ENCODE measurements around the gene GRAMD4. TPM values are rescaled to one million over a fixed set of nuclear protein-coding genes. Genes with fewer than 3 reads are reported as not detected.
A peak's percentile ranks its signal among the peaks of the same experiment; 100 is the strongest.
"Not testable (repeated sequence)": the region's sequence is repeated elsewhere in the genome, so short reads cannot be mapped to it uniquely, and the experiment has no call there.

The GRAMD4 gene
- total RNA-seq, 3 donors from 2014 or later, result 28.4 to 85.6 (median 61.0) TPM

DNA sequence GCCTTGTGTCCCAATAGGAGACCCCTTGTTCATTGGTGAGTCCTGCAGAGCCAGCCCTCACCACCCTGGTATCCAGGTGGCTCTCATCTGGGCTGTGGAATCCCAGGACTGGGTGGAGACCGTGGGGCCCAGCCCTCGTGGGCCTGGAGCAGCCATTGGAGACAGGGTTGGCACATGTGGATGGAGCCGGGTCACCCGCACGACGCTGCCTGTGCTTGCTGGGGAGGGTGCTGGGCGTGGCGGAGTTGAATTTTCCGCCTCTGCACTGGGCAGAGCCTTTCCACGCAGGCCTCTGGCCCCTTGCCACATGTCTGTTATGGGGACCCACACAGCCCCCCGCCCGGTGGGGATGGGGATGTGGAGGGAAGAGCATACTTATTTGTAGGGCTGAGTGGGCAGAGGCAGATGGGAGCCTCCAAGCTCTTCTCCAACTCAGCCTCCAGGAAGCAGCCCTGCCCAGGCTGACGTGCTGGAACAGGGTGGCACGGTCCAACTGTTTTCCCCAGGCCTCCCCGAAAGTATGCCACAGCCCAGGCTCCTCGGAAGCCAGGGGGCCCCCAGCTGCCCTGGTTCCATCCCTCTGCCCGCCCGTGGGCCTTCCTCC lies 12.6 kb downstream of the GRAMD4 start:
- H3K9me3 ChIP-seq, result no peaks in the 10 kb centered on the region
- no peaks in the 10 kb centered on the region for H3K36me3 ChIP-seq
- no peaks in the 10 kb centered on the region for H3K27me3 ChIP-seq
- TF ChIP-seq POLR2AphosphoS5 (IDR thresholded peaks at IDR 0.05) (no peak), POLR2A (IDR thresholded peaks at IDR 0.05) (no peak)
- TF ChIP-seq, protein P1, sequence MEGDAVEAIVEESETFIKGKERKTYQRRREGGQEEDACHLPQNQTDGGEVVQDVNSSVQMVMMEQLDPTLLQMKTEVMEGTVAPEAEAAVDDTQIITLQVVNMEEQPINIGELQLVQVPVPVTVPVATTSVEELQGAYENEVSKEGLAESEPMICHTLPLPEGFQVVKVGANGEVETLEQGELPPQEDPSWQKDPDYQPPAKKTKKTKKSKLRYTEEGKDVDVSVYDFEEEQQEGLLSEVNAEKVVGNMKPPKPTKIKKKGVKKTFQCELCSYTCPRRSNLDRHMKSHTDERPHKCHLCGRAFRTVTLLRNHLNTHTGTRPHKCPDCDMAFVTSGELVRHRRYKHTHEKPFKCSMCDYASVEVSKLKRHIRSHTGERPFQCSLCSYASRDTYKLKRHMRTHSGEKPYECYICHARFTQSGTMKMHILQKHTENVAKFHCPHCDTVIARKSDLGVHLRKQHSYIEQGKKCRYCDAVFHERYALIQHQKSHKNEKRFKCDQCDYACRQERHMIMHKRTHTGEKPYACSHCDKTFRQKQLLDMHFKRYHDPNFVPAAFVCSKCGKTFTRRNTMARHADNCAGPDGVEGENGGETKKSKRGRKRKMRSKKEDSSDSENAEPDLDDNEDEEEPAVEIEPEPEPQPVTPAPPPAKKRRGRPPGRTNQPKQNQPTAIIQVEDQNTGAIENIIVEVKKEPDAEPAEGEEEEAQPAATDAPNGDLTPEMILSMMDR (IDR thresholded peaks at IDR 0.05), result no peak
- DNase-seq (ENCODE audit: low spot score in 2 of 2), result no peak
- H3K4me3 ChIP-seq, result no peak overlapping the region
- H3K4me1 ChIP-seq, result no peaks in the 10 kb centered on the region
- H3K27ac ChIP-seq, result no peak overlapping the region
- intact Hi-C loops (cut with DNase I; ENCODE audit: low total_unique reads), result no loop called here

DNA sequence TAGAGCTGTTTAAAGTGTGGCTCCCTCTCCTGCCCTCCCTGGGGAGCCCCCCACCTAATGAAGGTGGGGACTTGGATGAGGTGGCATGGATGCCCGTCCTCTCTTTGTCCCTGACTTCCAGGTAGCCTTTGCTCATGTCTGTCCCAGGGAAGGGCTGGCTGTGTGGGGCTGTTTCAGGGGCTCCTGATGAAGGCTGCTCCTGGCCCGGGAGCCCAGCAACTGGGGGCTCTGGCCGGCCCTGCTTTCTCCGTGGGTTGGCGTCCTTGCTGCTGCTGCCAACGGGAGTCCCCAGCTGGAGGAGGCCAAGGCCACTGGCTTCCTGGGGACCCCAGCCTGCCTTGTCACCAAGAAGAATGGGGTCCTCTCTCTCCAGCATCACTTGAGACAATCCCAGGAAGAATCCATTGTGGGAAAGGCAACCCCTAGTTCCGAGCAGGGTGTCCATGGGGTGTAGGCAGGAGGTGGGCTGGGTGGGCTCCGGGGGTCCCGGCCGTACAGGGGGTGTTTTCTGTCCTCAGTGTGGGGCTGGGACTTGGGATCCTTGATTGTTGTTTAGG lies 13.2 kb downstream of the GRAMD4 start:
- TF ChIP-seq, protein P1 (IDR thresholded peaks at IDR 0.05), result no peak
- TF ChIP-seq POLR2A (IDR thresholded peaks at IDR 0.05) (no peak), POLR2AphosphoS5 (IDR thresholded peaks at IDR 0.05) (no peak)
- intact Hi-C loops (cut with DNase I; ENCODE audit: low total_unique reads), result no loop called here
- DNase-seq (ENCODE audit: low spot score in 2 of 2), result no peak

DNA sequence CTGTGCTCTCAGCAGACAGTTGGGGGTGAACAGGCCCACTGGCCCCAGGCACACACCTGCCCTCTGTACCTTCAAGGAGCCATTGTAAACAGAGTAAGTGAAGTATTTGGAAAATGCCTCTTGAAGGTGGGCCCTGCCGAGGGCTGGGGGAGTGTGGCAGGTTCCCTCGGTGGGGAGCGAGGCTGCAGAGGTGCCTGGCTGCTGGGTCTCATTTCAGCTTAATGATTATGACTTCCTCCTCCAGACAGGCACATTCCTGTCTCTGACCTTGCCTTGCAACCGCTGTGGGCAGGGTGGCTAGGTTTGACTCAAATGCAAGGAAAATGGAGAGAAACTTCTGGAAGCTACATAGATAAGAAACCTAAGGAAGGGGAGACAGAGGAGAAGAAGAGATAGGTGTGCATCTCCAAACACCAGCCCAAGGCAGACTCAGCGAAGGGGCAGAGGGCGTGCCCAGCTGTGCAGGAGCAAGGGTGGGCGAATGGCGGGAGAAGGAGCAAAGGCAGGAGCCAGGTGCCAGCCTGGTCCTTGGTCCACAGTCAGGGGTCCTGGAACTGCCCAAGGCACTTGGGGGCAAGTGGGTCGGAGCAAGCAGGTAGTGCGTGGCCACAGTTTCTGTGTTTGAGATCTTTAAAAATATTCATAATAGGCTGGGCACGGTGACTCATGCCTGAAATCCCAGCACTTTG lies 14.0 kb downstream of the GRAMD4 start:
- H3K27ac ChIP-seq, result no peak overlapping the region
- no peaks in the 10 kb centered on the region for H3K36me3 ChIP-seq
- intact Hi-C loops (cut with DNase I; ENCODE audit: low total_unique reads), result no loop called here
- no peaks in the 10 kb centered on the region for H3K9me3 ChIP-seq
- TF ChIP-seq POLR2A (IDR thresholded peaks at IDR 0.05), result no peak
- TF ChIP-seq POLR2AphosphoS5 (IDR thresholded peaks at IDR 0.05), result no peak
- TF ChIP-seq, protein P1 (IDR thresholded peaks at IDR 0.05), result no peak
- H3K4me3 ChIP-seq, result no peak overlapping the region
- H3K27me3 ChIP-seq, result no peaks in the 10 kb centered on the region
- no peaks in the 10 kb centered on the region for H3K4me1 ChIP-seq
- DNase-seq (ENCODE audit: low spot score in 2 of 2), result no peak

More for the DNA sequence above, 13.2 kb downstream of the GRAMD4 start:
- H3K36me3 ChIP-seq, result no peaks in the 10 kb centered on the region
- H3K9me3 ChIP-seq, result no peaks in the 10 kb centered on the region
- H3K27ac ChIP-seq, result no peak overlapping the region
- no peaks in the 10 kb centered on the region for H3K4me1 ChIP-seq
- H3K27me3 ChIP-seq, result no peaks in the 10 kb centered on the region
- no peak overlapping the region for H3K4me3 ChIP-seq

DNA sequence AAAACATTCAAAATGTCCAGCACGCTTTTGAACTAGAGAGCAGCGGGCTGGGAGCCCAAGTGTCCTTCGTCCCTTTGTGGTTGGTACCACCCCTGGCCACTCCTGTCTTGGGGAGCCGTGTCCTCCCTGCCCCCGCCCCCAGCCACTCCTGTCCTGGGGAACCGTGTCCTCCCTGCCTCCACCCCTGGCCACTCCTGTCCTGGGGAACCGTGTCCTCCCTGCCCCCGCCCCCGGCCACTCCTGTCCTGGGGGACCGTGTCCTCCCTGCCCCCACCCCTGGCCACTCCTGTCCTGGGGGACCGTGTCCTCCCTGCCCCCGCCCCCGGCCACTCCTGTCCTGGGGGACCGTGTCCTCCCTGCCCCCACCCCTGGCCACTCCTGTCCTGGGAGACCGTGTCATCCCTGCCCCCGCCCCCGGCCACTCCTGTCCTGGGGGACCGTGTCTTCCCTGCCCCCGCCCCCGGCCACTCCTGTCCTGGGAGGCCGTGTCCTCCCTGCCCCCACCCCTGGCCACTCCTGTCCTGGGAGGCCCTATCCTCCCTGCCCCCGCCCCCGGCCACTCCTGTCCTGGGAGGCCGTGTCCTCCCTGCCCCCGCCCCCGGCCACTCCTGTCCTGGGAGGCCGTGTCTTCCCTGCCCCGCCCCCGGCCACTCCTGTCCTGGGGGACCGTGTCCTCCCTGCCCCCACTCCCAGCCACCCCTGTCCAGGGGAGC lies 14.9 kb downstream of the GRAMD4 start:
- H3K4me1 ChIP-seq; intact Hi-C loops (cut with DNase I; ENCODE audit: low total_unique reads); H3K36me3 ChIP-seq; H3K27ac ChIP-seq; H3K4me3 ChIP-seq; H3K27me3 ChIP-seq; DNase-seq (ENCODE audit: low spot score in 2 of 2); H3K9me3 ChIP-seq: not testable (repeated sequence)

DNA sequence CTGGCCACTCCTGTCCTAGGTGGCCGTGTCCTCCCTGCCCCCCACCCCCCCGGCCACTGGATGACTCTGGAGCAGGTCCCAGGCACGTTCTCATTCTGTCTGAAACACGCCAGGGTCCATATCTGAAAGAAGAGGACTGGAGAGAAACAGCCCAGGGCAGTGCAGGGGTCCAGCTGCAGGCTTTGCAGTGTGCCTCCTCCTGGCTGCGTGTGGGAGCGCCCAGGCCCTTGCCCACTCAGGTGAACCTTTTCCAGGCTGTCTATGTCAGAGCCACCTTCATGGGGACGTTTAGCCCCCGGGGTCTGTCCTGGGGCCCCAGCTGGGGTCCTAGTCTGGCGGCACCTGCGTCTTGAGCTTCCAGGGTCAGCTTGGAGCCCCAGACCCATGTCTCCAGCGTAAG lies 15.6 kb downstream of the GRAMD4 start:
- no peaks in the 10 kb centered on the region for H3K27me3 ChIP-seq
- TF ChIP-seq POLR2A (IDR thresholded peaks at IDR 0.05), result no peak
- no peak for TF ChIP-seq POLR2AphosphoS5 (IDR thresholded peaks at IDR 0.05)
- TF ChIP-seq, protein P1 (IDR thresholded peaks at IDR 0.05), result no peak
- no peak for DNase-seq (ENCODE audit: low spot score in 2 of 2)
- H3K27ac ChIP-seq, result peak overlapping the region in 1 of 2 donors; percentile 32
- intact Hi-C loops (cut with DNase I; ENCODE audit: low total_unique reads), result no loop called here
- H3K4me3 ChIP-seq, result no peak overlapping the region
- no peaks in the 10 kb centered on the region for H3K9me3 ChIP-seq
- no peaks in the 10 kb centered on the region for H3K36me3 ChIP-seq
- H3K4me1 ChIP-seq, result no peaks in the 10 kb centered on the region

Data from breast epithelium (tissue), 4 donors.